ENCODE data around the gene SPTLC3.

The SPTLC3 gene

GRCh38 chr20:12984863-12985262 is 23.9 kb upstream of the SPTLC3 start:
- DNase-seq (ENCODE audit: extremely low read depth, low read depth) = no peak
- TF ChIP-seq CTCF (IDR thresholded peaks at IDR 0.05; ENCODE audit: low read depth, low read length) = no peak

- TF ChIP-seq CTCF (IDR thresholded peaks at IDR 0.05; ENCODE audit: low read depth, low read length) = no peak
- DNase-seq (ENCODE audit: extremely low read depth, low read depth) = no peak
These were observed 21.5 kb upstream of the SPTLC3 start for GRCh38 chr20:12987261-12987660.

GRCh38 chr20:12989586-12990115 is 19.1 kb upstream of the SPTLC3 start:
- DNase-seq (ENCODE audit: extremely low read depth, low read depth) = no peak
- no peak for TF ChIP-seq CTCF (IDR thresholded peaks at IDR 0.05; ENCODE audit: low read depth, low read length)

- TF ChIP-seq CTCF (IDR thresholded peaks at IDR 0.05; ENCODE audit: low read depth, low read length) = no peak
- no peak for DNase-seq (ENCODE audit: extremely low read depth, low read depth)
These were observed 11.6 kb upstream of the SPTLC3 start for GRCh38 chr20:12997128-12997655.

- TF ChIP-seq CTCF (IDR thresholded peaks at IDR 0.05; ENCODE audit: low read depth, low read length) = no peak
- no peak for DNase-seq (ENCODE audit: extremely low read depth, low read depth)
These were observed 10.7 kb upstream of the SPTLC3 start for GRCh38 chr20:12998046-12998445.

GRCh38 chr20:12999201-12999600 is 9.6 kb upstream of the SPTLC3 start:
- no peak for DNase-seq (ENCODE audit: extremely low read depth, low read depth)
- TF ChIP-seq CTCF (IDR thresholded peaks at IDR 0.05; ENCODE audit: low read depth, low read length) = no peak

GRCh38 chr20:13002251-13002650 is 6.5 kb upstream of the SPTLC3 start:
- no peak for DNase-seq (ENCODE audit: extremely low read depth, low read depth)
- TF ChIP-seq CTCF (IDR thresholded peaks at IDR 0.05; ENCODE audit: low read depth, low read length) = no peak

Measured in AG09319 (cell line).